H1 (cell line): ENCODE data around the gene ACSL3. TPM values are rescaled to one million over a fixed set of nuclear protein-coding genes. Genes with fewer than 3 reads are reported as not detected.

Experiments
- CTCF ChIA-PET: fragments of 300-600 bp; sonication (Branson Sonifier 250); formaldehyde crosslinking; loops from one replicate; lab custom pipeline; 2021; ENCODE audit not compliant: partially characterized antibody; lab: Charles Lee
- POLR2A ChIA-PET: fragments of 300-600 bp; sonication (Branson Sonifier 250); formaldehyde crosslinking; loops from one replicate; lab custom pipeline; 2021; ENCODE audit warnings: inconsistent platforms; ENCODE audit not compliant: partially characterized antibody; lab: Charles Lee
- DNase-seq, 2 experiments: peaks; one replicate each; pipeline versions ENCODE4 v3.0.0 to v3.0.0-alpha.2; 2010 to 2022; ENCODE audit warnings: low spot score in 2 of 2, low read depth in 1 of 2, mixed read lengths in 1 of 2
- FAIRE-seq: peaks from 2 replicates; lab custom pipeline; 2011; peaks lifted over from hg19 to GRCh38; lab: Jason Lieb, UNC
- H2AFZ ChIP-seq: 2 replicates; pipeline ENCODE4 v1.8.1; 2012; ENCODE audit warnings: low read length, inconsistent platforms
- H2AK5ac ChIP-seq: 2 replicates; pipeline ENCODE4 v1.6.1; 2013; ENCODE audit warnings: low read depth, low read length
- H2BK120ac ChIP-seq: replicated peaks from 2 replicates; pipeline ENCODE3; 2013; ENCODE audit warnings: low read depth, low read length, inconsistent platforms
- H2BK12ac ChIP-seq: 2 replicates; pipeline ENCODE4 v1.6.1; 2013; ENCODE audit warnings: low read depth, low read length
- H2BK15ac ChIP-seq: 2 replicates; pipeline ENCODE4 v1.6.1; 2013; ENCODE audit warnings: low read length
- H2BK20ac ChIP-seq: 2 replicates; pipeline ENCODE4 v1.6.1; 2013; ENCODE audit warnings: low read length
- H2BK5ac ChIP-seq: 2 replicates; pipeline ENCODE4 v1.6.1; 2013; ENCODE audit warnings: low read depth, low read length
- H3K14ac ChIP-seq: 2 replicates; pipeline ENCODE4 v1.6.1; 2013; ENCODE audit warnings: inconsistent platforms; ENCODE audit not compliant: insufficient read length
- H3K18ac ChIP-seq: 2 replicates; pipeline ENCODE4 v1.6.1; 2013; ENCODE audit warnings: low read length; ENCODE audit errors: extremely low read depth
- H3K23ac ChIP-seq: 2 replicates; pipeline ENCODE4 v1.6.1; 2013; ENCODE audit warnings: inconsistent platforms; ENCODE audit not compliant: insufficient read length
- H3K23me2 ChIP-seq: 2 replicates; pipeline ENCODE4 v1.6.1; 2013; ENCODE audit warnings: low read depth, low read length
- H3K27ac ChIP-seq: 2 replicates; pipeline ENCODE4 v1.6.1; 2011; ENCODE audit warnings: low read depth, low read length, inconsistent platforms
- H3K27me3 ChIP-seq, 4 experiments: replicated peaks in 1 of 4; 1 replicate in 1 of 4; 2 replicates in 3 of 4; pipeline versions ENCODE4 v1.6.1 to v1.8.1; 2011 to 2013; ENCODE audit warnings: low read length in 3 of 4, mild to moderate bottlenecking in 3 of 4, inconsistent platforms in 2 of 4, mixed read lengths in 2 of 4, moderate library complexity in 1 of 4; ENCODE audit not compliant: control insufficient read depth in 3 of 4, insufficient read depth in 3 of 4; ENCODE audit errors: extremely low read depth in 1 of 4
- H3K36me3 ChIP-seq, 4 experiments: 2 replicates each; pipeline versions ENCODE4 v1.6.1 to v1.8.1; 2011 to 2013; ENCODE audit warnings: mild to moderate bottlenecking in 4 of 4, low read length in 3 of 4, moderate library complexity in 2 of 4, control low read depth in 1 of 4, inconsistent platforms in 1 of 4; ENCODE audit not compliant: insufficient read depth in 4 of 4, control insufficient read depth in 2 of 4
- H3K4ac ChIP-seq: replicated peaks from 2 replicates; pipeline ENCODE3; 2013; ENCODE audit warnings: low read length, low read depth, mixed read lengths, inconsistent platforms; ENCODE audit not compliant: insufficient read length
- H3K4me1 ChIP-seq, 4 experiments: replicated peaks in 1 of 4; 1 replicate in 1 of 4; 2 replicates in 3 of 4; pipeline versions ENCODE4 v1.6.1 to v1.8.1; 2011 to 2013; ENCODE audit warnings: low read length in 3 of 4, inconsistent platforms in 2 of 4, mixed read lengths in 1 of 4; ENCODE audit not compliant: insufficient read depth in 4 of 4, control insufficient read depth in 3 of 4
- H3K4me2 ChIP-seq, 2 experiments: 2 replicates each; pipeline versions ENCODE4 v1.6.1 to v1.8.1; 2011 to 2013; ENCODE audit warnings: low read depth in 2 of 2, low read length in 2 of 2, control low read depth in 1 of 2, inconsistent platforms in 1 of 2, mild to moderate bottlenecking in 1 of 2; ENCODE audit not compliant: insufficient read depth in 1 of 2
- H3K4me3 ChIP-seq, 4 experiments: fragments of 200-600, 300-600 bp in 1 of 4; sonication (generic), shearing (Covaris generic), sonication (Bioruptor Twin) in 1 of 4; 2 replicates each; pipeline versions ENCODE4 v1.5.1 to v1.8.1; 2011 to 2016; ENCODE audit warnings: low read length in 4 of 4, low read depth in 3 of 4, control low read depth in 2 of 4, inconsistent platforms in 2 of 4, mild to moderate bottlenecking in 2 of 4, mixed read lengths in 1 of 4, moderate library complexity in 1 of 4; ENCODE audit not compliant: insufficient read depth in 2 of 4; ENCODE audit errors: extremely low read depth in 1 of 4
- H3K56ac ChIP-seq: replicated peaks from 2 replicates; pipeline ENCODE3; 2013; ENCODE audit warnings: low read depth, mild to moderate bottlenecking, mixed read lengths, low read length, inconsistent platforms; ENCODE audit not compliant: insufficient read length
- H3K79me1 ChIP-seq: 2 replicates; pipeline ENCODE4 v1.6.1; 2013; ENCODE audit warnings: low read depth, low read length, control low read depth
- H3K79me2 ChIP-seq, 2 experiments: 2 replicates each; pipeline versions ENCODE4 v1.6.1 to v1.8.1; 2012 to 2013; ENCODE audit warnings: low read length in 2 of 2, mild to moderate bottlenecking in 2 of 2, inconsistent platforms in 1 of 2; ENCODE audit not compliant: insufficient read depth in 2 of 2, control insufficient read depth in 1 of 2
- H3K9ac ChIP-seq, 4 experiments: replicated peaks in 1 of 4; 1 replicate in 1 of 4; 2 replicates in 3 of 4; pipeline versions ENCODE4 v1.6.1 to v1.8.1; 2011 to 2013; ENCODE audit warnings: low read depth in 3 of 4, low read length in 3 of 4, control low read depth in 2 of 4, mild to moderate bottlenecking in 2 of 4, moderate library complexity in 2 of 4, inconsistent platforms in 1 of 4; ENCODE audit errors: extremely low read depth in 1 of 4
- H3K9me3 ChIP-seq, 2 experiments: 2 replicates each; pipeline versions ENCODE4 v1.6.1 to v1.8.1; 2012 to 2013; ENCODE audit warnings: mild to moderate bottlenecking in 2 of 2, moderate library complexity in 2 of 2, control low read depth in 1 of 2, inconsistent platforms in 1 of 2, low read depth in 1 of 2, low read length in 1 of 2, mixed read lengths in 1 of 2; ENCODE audit not compliant: insufficient read depth in 2 of 2
- H4K20me1 ChIP-seq, 2 experiments: replicated peaks in 1 of 2; 2 replicates each; pipeline versions ENCODE3 to v1.8.1; 2011 to 2013; ENCODE audit warnings: inconsistent platforms in 2 of 2, low read length in 2 of 2, mild to moderate bottlenecking in 1 of 2; ENCODE audit not compliant: insufficient read depth in 2 of 2, control insufficient read depth in 1 of 2
- H4K5ac ChIP-seq: 2 replicates; pipeline ENCODE4 v1.6.1; 2013; ENCODE audit warnings: low read length, low read depth, mixed read lengths, inconsistent platforms; ENCODE audit not compliant: insufficient read length
- H4K8ac ChIP-seq: 2 replicates; pipeline ENCODE4 v1.8.0; 2013; ENCODE audit warnings: mild to moderate bottlenecking, moderate library complexity, low read length, inconsistent platforms; ENCODE audit not compliant: insufficient read depth; ENCODE audit errors: extremely low read depth
- H4K91ac ChIP-seq: replicated peaks from 2 replicates; pipeline ENCODE3; 2013; ENCODE audit warnings: low read length, mixed read lengths, inconsistent platforms; ENCODE audit not compliant: insufficient read length
- ASH2L ChIP-seq: fragments of 200-600, 300-600 bp; sonication (generic); IDR thresholded peaks from one replicate; pipeline ENCODE4 v1.7.1; 2017; ENCODE audit warnings: low read length
- CHD2 ChIP-seq: IDR thresholded peaks from 2 replicates; pipeline ENCODE4 v1.6.1; 2012; ENCODE audit warnings: low read length, improper control_type of control experiment
- HDAC6 ChIP-seq: IDR thresholded peaks from one replicate; pipeline ENCODE4 v1.7.1; 2012; ENCODE audit warnings: low read depth, mild to moderate bottlenecking, inconsistent platforms, low read length, moderate library complexity
- RFX5 ChIP-seq: IDR thresholded peaks from 2 replicates; pipeline ENCODE4 v1.6.1; 2011; ENCODE audit warnings: low read depth, low read length, improper control_type of control experiment, borderline replicate concordance
- TBP ChIP-seq: IDR thresholded peaks from 2 replicates; pipeline ENCODE4 v1.6.1; 2011; ENCODE audit warnings: low read depth, low read length, improper control_type of control experiment
- WGBS, 2 experiments: shearing (Covaris generic) in 1 of 2; methylation state at CpG; one replicate each; pipeline versions ENCODE4 v1.1.6 to v1.1.7; 2013 to 2015; ENCODE audit warnings: low lambda C conversion rate in 2 of 2, mixed read lengths in 2 of 2, inconsistent platforms in 1 of 2, low coverage in 1 of 2, missing lambda C conversion rate in 1 of 2; ENCODE audit not compliant: insufficient replicate concordance in 2 of 2, insufficient coverage in 1 of 2, insufficient read length in 1 of 2; ENCODE audit errors: extremely low coverage in 1 of 2, missing lambda C conversion rate in 1 of 2; 5-methylcytosine and 5-hydroxymethylcytosine counted together
- polyA plus RNA-seq, 7 experiments: library from polyadenylated mRNA; depleted of rRNA in 3 of 7; stranded (reverse) in 5 of 7; unstranded in 2 of 7; fragments of >200 nt in 5 of 7; fragments of 200-250 nt in 2 of 7; gene quantifications; 1 replicate in 5 of 7; 2 replicates in 1 of 7; 4 replicates in 1 of 7; pipeline versions ENCODE4 v1.2.1 to v1.2.3, GENCODE V29; 2011 to 2013; ENCODE audit warnings: missing spikeins in 2 of 7, mixed read lengths in 2 of 7
- total RNA-seq: library from RNA; stranded (reverse); fragmentation: NEBNext Ultra II Directional; extraction: Animal tissue kit (Norgen Biotek cat#: 25700); gene quantifications from 2 replicates; pipeline ENCODE4 v1.2.1, GENCODE V29; 2021

ACSL3 gene
- total and polyA plus RNA-seq, 2 of the 8 experiments (the other 6 are each of a cell fraction or from before 2014, with no cell fraction given): 37.5 to 98.1 TPM

DNA sequence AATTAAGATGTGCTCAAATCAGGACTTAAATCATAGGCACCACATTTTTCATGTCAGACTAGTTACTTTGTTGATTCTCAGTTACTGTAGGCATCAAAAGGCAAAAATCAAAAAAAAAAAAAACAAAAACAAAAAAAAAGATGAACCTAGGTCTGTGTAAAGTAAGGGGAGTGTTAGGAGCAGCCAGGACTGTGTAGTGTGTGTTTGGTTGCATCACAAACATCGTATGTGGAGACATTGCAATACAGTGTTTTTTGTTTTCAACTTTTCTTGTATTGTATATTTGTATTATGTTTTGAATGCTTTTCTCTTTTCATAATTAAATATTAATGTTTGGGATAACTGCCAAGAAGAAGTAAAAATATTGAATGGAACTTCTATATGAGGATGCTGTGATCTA is 82.1 kb downstream of the ACSL3 start:
- no peak overlapping the region for H3K14ac ChIP-seq
- no peak for DNase-seq
- no peak overlapping the region for H2BK20ac ChIP-seq
- no peak overlapping the region for H2BK12ac ChIP-seq
- no peak overlapping the region for H2BK15ac ChIP-seq
- no peak overlapping the region for H2AK5ac ChIP-seq
- no peak overlapping the region for H3K4ac ChIP-seq
- CTCF ChIA-PET: interaction anchor here (1.0 to 5.0 kb wide), 2 partner anchors 16 to 253 kb away, joined by 3 to 26 read pairs; no protein-coding TSS in a partner anchor
- H2AFZ ChIP-seq: no peak overlapping the region
- H3K9me3 ChIP-seq: no peaks in the 10 kb centered on the region
- no peaks in the 10 kb centered on the region for H3K23me2 ChIP-seq
- H3K4me3 ChIP-seq: no peak overlapping the region
- peaks cover 0 to 11% (median 0%) of the 10 kb centered on the region in 4 experiments; a peak in 2 of 8 replicates for H3K36me3 ChIP-seq
- TF ChIP-seq ASH2L (no peak), TBP (no peak), RFX5 (no peak), CHD2 (no peak), HDAC6 (no peak)
- TF ChIP-seq, all 59 proteins: peak for 0
- H3K79me2 ChIP-seq: peaks cover 0 to 5% of the 10 kb centered on the region in 2 experiments; a peak in 1 of 4 replicates
- 96% methylated on average over 1 of the region's 1 CpG; no CpG with 5 or more reads in 1 of the 2 experiments for WGBS, 2 experiments
- no peak overlapping the region for H3K27ac ChIP-seq
- no peak overlapping the region for H3K23ac ChIP-seq
- no peak overlapping the region for H2BK5ac ChIP-seq
- POLR2A ChIA-PET: no interaction called here
- no peak overlapping the region for H2BK120ac ChIP-seq
- no peaks in the 10 kb centered on the region for H3K27me3 ChIP-seq
- H3K18ac ChIP-seq: no peak overlapping the region
- peaks cover 0 to 10% (median 1%) of the 10 kb centered on the region in 4 experiments; a peak in 4 of 7 replicates for H3K4me1 ChIP-seq
- FAIRE-seq: no peak
- no peak overlapping the region for H4K8ac ChIP-seq
- no peak overlapping the region for H3K56ac ChIP-seq
- no peak overlapping the region for H4K91ac ChIP-seq
- H3K9ac ChIP-seq: no peak overlapping the region
- no peaks in the 10 kb centered on the region for H3K79me1 ChIP-seq
- H4K20me1 ChIP-seq: peaks cover 0 to 5% of the 10 kb centered on the region in 2 experiments
- H4K5ac ChIP-seq: no peak overlapping the region
- H3K4me2 ChIP-seq: no peak overlapping the region
